ENCODE data around the gene NPEPPS.
"Not testable (repeated sequence)": the region's sequence is repeated elsewhere in the genome, so short reads cannot be mapped to it uniquely, and the experiment has no call there.

The NPEPPS gene

GRCh38 chr17:47567261-47567660 is 36.4 kb downstream of the NPEPPS start:
- H3K27ac ChIP-seq (ENCODE audit: low read depth, low read length); H3K9me2 ChIP-seq (replicated peaks; ENCODE audit: insufficient read depth, low read length); H2AFZ ChIP-seq (ENCODE audit: low read depth, low read length, severe bottlenecking); H3K79me2 ChIP-seq (ENCODE audit: insufficient read depth, low read length); H4K20me1 ChIP-seq (ENCODE audit: low read depth, low read length); H3K4me2 ChIP-seq (ENCODE audit: low read depth, low read length, poor library complexity, severe bottlenecking); H3K9ac ChIP-seq (ENCODE audit: low read length); H3K4me3 ChIP-seq (ENCODE audit: insufficient read depth, low read length, poor library complexity, severe bottlenecking); H3K27me3 ChIP-seq (ENCODE audit: low read length); H3K9me3 ChIP-seq (ENCODE audit: insufficient read depth, low read length); H3F3A ChIP-seq (ENCODE audit: insufficient read depth); H3K36me3 ChIP-seq (ENCODE audit: low read length): not testable (repeated sequence)

GRCh38 chr17:47572561-47572960 is 41.7 kb downstream of the NPEPPS start:
- not testable (repeated sequence) for H3F3A ChIP-seq (ENCODE audit: insufficient read depth); H2AFZ ChIP-seq (ENCODE audit: low read depth, low read length, severe bottlenecking); H3K27ac ChIP-seq (ENCODE audit: low read depth, low read length); H3K9me3 ChIP-seq (ENCODE audit: insufficient read depth, low read length); H3K79me2 ChIP-seq (ENCODE audit: insufficient read depth, low read length); H4K20me1 ChIP-seq (ENCODE audit: low read depth, low read length); H3K9ac ChIP-seq (ENCODE audit: low read length); H3K4me3 ChIP-seq (ENCODE audit: insufficient read depth, low read length, poor library complexity, severe bottlenecking); H3K4me2 ChIP-seq (ENCODE audit: low read depth, low read length, poor library complexity, severe bottlenecking); H3K9me2 ChIP-seq (replicated peaks; ENCODE audit: insufficient read depth, low read length); H3K36me3 ChIP-seq (ENCODE audit: low read length); H3K27me3 ChIP-seq (ENCODE audit: low read length)

GRCh38 chr17:47582416-47582815 is 51.5 kb downstream of the NPEPPS start:
- H3K9ac ChIP-seq (ENCODE audit: low read length); H3F3A ChIP-seq (ENCODE audit: insufficient read depth); H3K4me3 ChIP-seq (ENCODE audit: insufficient read depth, low read length, poor library complexity, severe bottlenecking); H3K27me3 ChIP-seq (ENCODE audit: low read length); H3K27ac ChIP-seq (ENCODE audit: low read depth, low read length); H3K4me2 ChIP-seq (ENCODE audit: low read depth, low read length, poor library complexity, severe bottlenecking); H3K9me3 ChIP-seq (ENCODE audit: insufficient read depth, low read length); H4K20me1 ChIP-seq (ENCODE audit: low read depth, low read length); H3K9me2 ChIP-seq (replicated peaks; ENCODE audit: insufficient read depth, low read length); H3K36me3 ChIP-seq (ENCODE audit: low read length); H3K79me2 ChIP-seq (ENCODE audit: insufficient read depth, low read length); H2AFZ ChIP-seq (ENCODE audit: low read depth, low read length, severe bottlenecking): not testable (repeated sequence)

- not testable (repeated sequence) for H3K9me2 ChIP-seq (replicated peaks; ENCODE audit: insufficient read depth, low read length); H3K27me3 ChIP-seq (ENCODE audit: low read length); H4K20me1 ChIP-seq (ENCODE audit: low read depth, low read length); H2AFZ ChIP-seq (ENCODE audit: low read depth, low read length, severe bottlenecking); H3K9me3 ChIP-seq (ENCODE audit: insufficient read depth, low read length); H3F3A ChIP-seq (ENCODE audit: insufficient read depth); H3K27ac ChIP-seq (ENCODE audit: low read depth, low read length); H3K9ac ChIP-seq (ENCODE audit: low read length); H3K4me2 ChIP-seq (ENCODE audit: low read depth, low read length, poor library complexity, severe bottlenecking); H3K36me3 ChIP-seq (ENCODE audit: low read length); H3K4me3 ChIP-seq (ENCODE audit: insufficient read depth, low read length, poor library complexity, severe bottlenecking); H3K79me2 ChIP-seq (ENCODE audit: insufficient read depth, low read length)
Measured at GRCh38 chr17:47586378-47587055, 55.6 kb downstream of the NPEPPS start.

- H3K4me2 ChIP-seq (ENCODE audit: low read depth, low read length, poor library complexity, severe bottlenecking); H3F3A ChIP-seq (ENCODE audit: insufficient read depth); H3K27ac ChIP-seq (ENCODE audit: low read depth, low read length); H3K27me3 ChIP-seq (ENCODE audit: low read length); H3K36me3 ChIP-seq (ENCODE audit: low read length); H3K9me2 ChIP-seq (replicated peaks; ENCODE audit: insufficient read depth, low read length); H2AFZ ChIP-seq (ENCODE audit: low read depth, low read length, severe bottlenecking); H3K4me3 ChIP-seq (ENCODE audit: insufficient read depth, low read length, poor library complexity, severe bottlenecking); H3K9me3 ChIP-seq (ENCODE audit: insufficient read depth, low read length); H4K20me1 ChIP-seq (ENCODE audit: low read depth, low read length); H3K9ac ChIP-seq (ENCODE audit: low read length); H3K79me2 ChIP-seq (ENCODE audit: insufficient read depth, low read length): not testable (repeated sequence)
Measured at GRCh38 chr17:47593522-47593921, 62.6 kb downstream of the NPEPPS start.

Data from SU-DHL-6 (cell line).